ENCODE data around the gene SLC25A6. TPM values are rescaled to one million over a fixed set of nuclear protein-coding genes. Genes with fewer than 3 reads are reported as not detected.

Gene SLC25A6
- polyA plus RNA-seq, 1 of the 3 experiments (the other 2 are of a cell fraction), result 981 TPM

- ChIA-PET CTCF (no interaction called here), POLR2A (no interaction called here)
- peaks cover 5 to 14% of the 10 kb centered on the region in 2 experiments for H3K36me3 ChIP-seq (replicated peaks in 1 of 2; ENCODE audit: control insufficient read depth in 1 of 2, insufficient read depth in 2 of 2, low read length in 1 of 2)
- no peaks in the 10 kb centered on the region for H4K20me1 ChIP-seq (ENCODE audit: insufficient read depth)
- no peaks in the 10 kb centered on the region for H3K9me2 ChIP-seq
- H3K27me3 ChIP-seq (ENCODE audit: insufficient read depth), result no peaks in the 10 kb centered on the region
- TF ChIP-seq ELF1 (IDR thresholded peaks at IDR 0.05) (no peak), RAD21 (IDR thresholded peaks at IDR 0.05; ENCODE audit: low read length) (no peak), JUND (IDR thresholded peaks at IDR 0.05) (no peak), RCOR1 (IDR thresholded peaks at IDR 0.05; ENCODE audit: low read length) (no peak), SIN3A (IDR thresholded peaks at IDR 0.05; ENCODE audit: borderline replicate concordance, low read depth, low read length) (no peak), FOXM1 (IDR thresholded peaks at IDR 0.05; ENCODE audit: low read depth) (no peak), FOSL2 (IDR thresholded peaks at IDR 0.05; ENCODE audit: borderline replicate concordance, low read depth) (no peak)
- TF ChIP-seq, protein P1, sequence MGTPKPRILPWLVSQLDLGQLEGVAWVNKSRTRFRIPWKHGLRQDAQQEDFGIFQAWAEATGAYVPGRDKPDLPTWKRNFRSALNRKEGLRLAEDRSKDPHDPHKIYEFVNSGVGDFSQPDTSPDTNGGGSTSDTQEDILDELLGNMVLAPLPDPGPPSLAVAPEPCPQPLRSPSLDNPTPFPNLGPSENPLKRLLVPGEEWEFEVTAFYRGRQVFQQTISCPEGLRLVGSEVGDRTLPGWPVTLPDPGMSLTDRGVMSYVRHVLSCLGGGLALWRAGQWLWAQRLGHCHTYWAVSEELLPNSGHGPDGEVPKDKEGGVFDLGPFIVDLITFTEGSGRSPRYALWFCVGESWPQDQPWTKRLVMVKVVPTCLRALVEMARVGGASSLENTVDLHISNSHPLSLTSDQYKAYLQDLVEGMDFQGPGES (IDR thresholded peaks at IDR 0.05; ENCODE audit: low read depth, low read length), result no peak
- no peak overlapping the region for H2AFZ ChIP-seq (ENCODE audit: low read depth)
- no peak overlapping the region for H3K4me3 ChIP-seq (ENCODE audit: low read depth in 2 of 2, low read length in 1 of 2)
- H3K4me2 ChIP-seq, result no peak overlapping the region
- no peak for DNase-seq
- no peak overlapping the region for H3K27ac ChIP-seq (ENCODE audit: low read depth in 2 of 2, low read length in 1 of 2)
- H3K9me3 ChIP-seq, result no peaks in the 10 kb centered on the region
- H3F3A ChIP-seq (replicated peaks; ENCODE audit: insufficient read depth), result no peaks in the 10 kb centered on the region
- WGBS (ENCODE audit: low lambda C conversion rate), result 91% methylated on average over 31 of the region's 31 CpGs
- no peak overlapping the region for H3K9ac ChIP-seq
- H3K4me1 ChIP-seq (ENCODE audit: control insufficient read depth in 1 of 2, insufficient read depth in 2 of 2, low read depth in 1 of 2, low read length in 1 of 2), result no peaks in the 10 kb centered on the region
- H3K79me2 ChIP-seq (ENCODE audit: insufficient read depth), result no peaks in the 10 kb centered on the region
These were observed 20.7 kb upstream of the SLC25A6 start for GRCh38 chrX:1412551-1413161.

DNA sequence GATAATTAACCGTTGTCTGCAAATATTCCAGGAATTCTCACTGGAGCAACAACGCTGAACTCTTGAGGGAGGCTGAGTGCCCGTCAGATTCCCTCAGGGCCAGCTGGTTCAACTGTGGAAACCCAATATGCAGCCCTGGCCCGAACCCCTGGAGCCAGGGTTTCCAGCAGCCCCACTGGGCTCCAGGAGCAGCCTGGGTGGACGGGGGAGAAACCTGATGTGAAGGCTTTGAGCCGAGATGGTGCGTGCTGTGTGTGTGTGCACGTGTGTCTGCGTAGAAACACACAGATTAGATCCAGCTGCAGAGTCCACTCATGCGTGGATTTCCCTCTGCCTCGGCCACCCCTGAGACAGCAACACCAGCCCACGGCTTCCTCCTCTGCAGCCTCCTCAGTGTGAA is 19.4 kb upstream of the SLC25A6 start:
- 94% methylated on average over 11 of the region's 12 CpGs for WGBS (ENCODE audit: low lambda C conversion rate)
- DNase-seq, result no peak
- TF ChIP-seq GABPA (IDR thresholded peaks at IDR 0.05; ENCODE audit: low read depth) (no peak), MEF2A (IDR thresholded peaks at IDR 0.05; ENCODE audit: borderline replicate concordance, low read depth) (no peak), SMC3 (IDR thresholded peaks at IDR 0.05; ENCODE audit: low read depth, low read length) (no peak), RAD21 (IDR thresholded peaks at IDR 0.05; ENCODE audit: low read length) (no peak)

GRCh38 chrX:1407035-1407434 is 15.1 kb upstream of the SLC25A6 start:
- Histone ChIP-seq H3F3A (replicated peaks; ENCODE audit: insufficient read depth) (no peaks in the 10 kb centered on the region), H3K4me3 (ENCODE audit: low read depth in 2 of 2, low read length in 1 of 2) (no peak overlapping the region), H3K9me3 (no peaks in the 10 kb centered on the region), H3K9me2 (no peaks in the 10 kb centered on the region), H3K9ac (no peak overlapping the region), H3K79me2 (ENCODE audit: insufficient read depth) (no peaks in the 10 kb centered on the region), H3K36me3 (replicated peaks in 1 of 2; ENCODE audit: control insufficient read depth in 1 of 2, insufficient read depth in 2 of 2, low read length in 1 of 2) (peaks cover 4 to 27% of the 10 kb centered on the region in 2 experiments), H3K4me1 (ENCODE audit: control insufficient read depth in 1 of 2, insufficient read depth in 2 of 2, low read depth in 1 of 2, low read length in 1 of 2) (no peaks in the 10 kb centered on the region), H3K4me2 (no peak overlapping the region), H4K20me1 (ENCODE audit: insufficient read depth) (no peaks in the 10 kb centered on the region), H3K27me3 (ENCODE audit: insufficient read depth) (no peaks in the 10 kb centered on the region), H3K27ac (ENCODE audit: low read depth in 2 of 2, low read length in 1 of 2) (no peak overlapping the region), H2AFZ (ENCODE audit: low read depth) (no peak overlapping the region)
- ChIA-PET POLR2A (no interaction called here), CTCF (no interaction called here)
- DNase-seq, result no peak
- no peak for TF ChIP-seq NRF1 (IDR thresholded peaks at IDR 0.05; ENCODE audit: low read depth, low read length)
- no peak for TF ChIP-seq FOSL2 (IDR thresholded peaks at IDR 0.05; ENCODE audit: borderline replicate concordance, low read depth)
- TF ChIP-seq FOXJ3 (CRISPR knock-in tag; IDR thresholded peaks at IDR 0.05), result no peak
- TF ChIP-seq, protein P1 (IDR thresholded peaks at IDR 0.05; ENCODE audit: low read depth, low read length), result no peak
- no peak for TF ChIP-seq TCF12 (IDR thresholded peaks at IDR 0.05)
- no peak for TF ChIP-seq RAD21 (IDR thresholded peaks at IDR 0.05; ENCODE audit: low read length)
- TF ChIP-seq SMC3 (IDR thresholded peaks at IDR 0.05; ENCODE audit: low read depth, low read length), result no peak
- no peak for TF ChIP-seq CHD2 (IDR thresholded peaks at IDR 0.05; ENCODE audit: low read length, partially characterized antibody)
- no peak for TF ChIP-seq JUND (IDR thresholded peaks at IDR 0.05)
- no peak for TF ChIP-seq MXI1 (IDR thresholded peaks at IDR 0.05; ENCODE audit: low read depth, low read length)
- TF ChIP-seq, protein P2, sequence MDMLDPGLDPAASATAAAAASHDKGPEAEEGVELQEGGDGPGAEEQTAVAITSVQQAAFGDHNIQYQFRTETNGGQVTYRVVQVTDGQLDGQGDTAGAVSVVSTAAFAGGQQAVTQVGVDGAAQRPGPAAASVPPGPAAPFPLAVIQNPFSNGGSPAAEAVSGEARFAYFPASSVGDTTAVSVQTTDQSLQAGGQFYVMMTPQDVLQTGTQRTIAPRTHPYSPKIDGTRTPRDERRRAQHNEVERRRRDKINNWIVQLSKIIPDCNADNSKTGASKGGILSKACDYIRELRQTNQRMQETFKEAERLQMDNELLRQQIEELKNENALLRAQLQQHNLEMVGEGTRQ (IDR thresholded peaks at IDR 0.05; ENCODE audit: borderline replicate concordance, low read depth, low read length), result no peak
- no peak for TF ChIP-seq MEF2A (IDR thresholded peaks at IDR 0.05; ENCODE audit: borderline replicate concordance, low read depth)
- TF ChIP-seq, protein P3, sequence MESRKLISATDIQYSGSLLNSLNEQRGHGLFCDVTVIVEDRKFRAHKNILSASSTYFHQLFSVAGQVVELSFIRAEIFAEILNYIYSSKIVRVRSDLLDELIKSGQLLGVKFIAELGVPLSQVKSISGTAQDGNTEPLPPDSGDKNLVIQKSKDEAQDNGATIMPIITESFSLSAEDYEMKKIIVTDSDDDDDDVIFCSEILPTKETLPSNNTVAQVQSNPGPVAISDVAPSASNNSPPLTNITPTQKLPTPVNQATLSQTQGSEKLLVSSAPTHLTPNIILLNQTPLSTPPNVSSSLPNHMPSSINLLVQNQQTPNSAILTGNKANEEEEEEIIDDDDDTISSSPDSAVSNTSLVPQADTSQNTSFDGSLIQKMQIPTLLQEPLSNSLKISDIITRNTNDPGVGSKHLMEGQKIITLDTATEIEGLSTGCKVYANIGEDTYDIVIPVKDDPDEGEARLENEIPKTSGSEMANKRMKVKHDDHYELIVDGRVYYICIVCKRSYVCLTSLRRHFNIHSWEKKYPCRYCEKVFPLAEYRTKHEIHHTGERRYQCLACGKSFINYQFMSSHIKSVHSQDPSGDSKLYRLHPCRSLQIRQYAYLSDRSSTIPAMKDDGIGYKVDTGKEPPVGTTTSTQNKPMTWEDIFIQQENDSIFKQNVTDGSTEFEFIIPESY (IDR thresholded peaks at IDR 0.05; ENCODE audit: borderline replicate concordance, low read depth), result no peak

More for the DNA sequence above, 19.4 kb upstream of the SLC25A6 start:
- H3K36me3 ChIP-seq (replicated peaks in 1 of 2; ENCODE audit: control insufficient read depth in 1 of 2, insufficient read depth in 2 of 2, low read length in 1 of 2), result peaks cover 8 to 14% of the 10 kb centered on the region in 2 experiments
- no peaks in the 10 kb centered on the region for H3K27me3 ChIP-seq (ENCODE audit: insufficient read depth)
- H3K4me1 ChIP-seq (ENCODE audit: control insufficient read depth in 1 of 2, insufficient read depth in 2 of 2, low read depth in 1 of 2, low read length in 1 of 2), result no peaks in the 10 kb centered on the region
- H4K20me1 ChIP-seq (ENCODE audit: insufficient read depth), result no peaks in the 10 kb centered on the region
- H3K4me3 ChIP-seq (ENCODE audit: low read depth in 2 of 2, low read length in 1 of 2), result no peak overlapping the region
- POLR2A ChIA-PET, result no interaction called here
- H3F3A ChIP-seq (replicated peaks; ENCODE audit: insufficient read depth), result no peaks in the 10 kb centered on the region
- CTCF ChIA-PET, result no interaction called here
- no peaks in the 10 kb centered on the region for H3K79me2 ChIP-seq (ENCODE audit: insufficient read depth)
- no peak overlapping the region for H3K9ac ChIP-seq
- no peaks in the 10 kb centered on the region for H3K9me2 ChIP-seq
- no peaks in the 10 kb centered on the region for H3K9me3 ChIP-seq
- no peak overlapping the region for H3K27ac ChIP-seq (ENCODE audit: low read depth in 2 of 2, low read length in 1 of 2)
- no peak overlapping the region for H3K4me2 ChIP-seq
- H2AFZ ChIP-seq (ENCODE audit: low read depth), result no peak overlapping the region

Measured in SK-N-SH (cell line).